ENCODE results near the gene TTC16. TPM values are rescaled to one million over a fixed set of nuclear protein-coding genes. Genes with fewer than 3 reads are reported as not detected.

TTC16 gene
- total RNA-seq, 6 donors from 2014 or later, result 0.29 to 9.4 (median 3.1) TPM

DNA sequence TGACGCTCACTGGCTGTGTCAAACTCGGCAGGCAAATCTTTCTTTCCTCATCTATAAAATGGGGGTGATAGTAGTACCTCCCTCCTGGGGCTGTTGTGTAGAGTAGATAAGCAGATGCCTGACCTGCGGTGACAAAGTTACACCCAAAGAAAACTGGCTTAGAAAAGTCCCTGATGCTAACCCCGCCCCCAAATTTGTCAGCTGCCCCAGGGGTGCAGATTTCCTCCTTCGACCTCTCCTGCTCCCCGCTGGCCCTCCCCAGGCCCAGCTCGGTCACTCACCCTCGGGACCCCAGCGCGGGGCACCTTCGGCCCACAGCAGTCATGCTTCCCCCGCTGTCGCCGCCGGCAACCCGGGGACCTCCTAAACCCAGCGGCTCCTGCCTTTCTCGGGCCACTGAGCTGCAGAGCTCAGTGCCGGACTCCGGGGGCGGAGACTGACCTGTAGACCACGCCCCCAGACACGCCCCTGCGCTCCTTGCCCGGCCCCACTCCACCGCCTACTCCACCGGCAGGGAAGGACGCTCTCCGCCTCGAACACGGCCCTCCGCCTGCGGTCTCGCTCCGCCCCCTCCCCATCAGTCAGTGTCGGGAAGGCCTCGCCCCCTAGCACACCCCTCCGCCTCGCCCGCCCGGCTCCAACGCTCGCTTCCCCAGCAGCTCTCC, 55.2 kb downstream of the TTC16 start:
- peaks cover 0 to 11% (median 5%) of the 10 kb centered on the region in 4 donors for H3K36me3 ChIP-seq
- peak overlapping the region; percentile 78 to 96 (median 86) for H3K27ac ChIP-seq
- TF ChIP-seq POLR2A (IDR thresholded peaks at IDR 0.05) (peak in 2 of 4 donors; percentile 38 to 84), POLR2AphosphoS5 (IDR thresholded peaks at IDR 0.05) (peak; percentile 84 to 86), EP300 (IDR thresholded peaks at IDR 0.05) (peak in 1 of 4 donors; percentile 50)
- TF ChIP-seq, protein P1, sequence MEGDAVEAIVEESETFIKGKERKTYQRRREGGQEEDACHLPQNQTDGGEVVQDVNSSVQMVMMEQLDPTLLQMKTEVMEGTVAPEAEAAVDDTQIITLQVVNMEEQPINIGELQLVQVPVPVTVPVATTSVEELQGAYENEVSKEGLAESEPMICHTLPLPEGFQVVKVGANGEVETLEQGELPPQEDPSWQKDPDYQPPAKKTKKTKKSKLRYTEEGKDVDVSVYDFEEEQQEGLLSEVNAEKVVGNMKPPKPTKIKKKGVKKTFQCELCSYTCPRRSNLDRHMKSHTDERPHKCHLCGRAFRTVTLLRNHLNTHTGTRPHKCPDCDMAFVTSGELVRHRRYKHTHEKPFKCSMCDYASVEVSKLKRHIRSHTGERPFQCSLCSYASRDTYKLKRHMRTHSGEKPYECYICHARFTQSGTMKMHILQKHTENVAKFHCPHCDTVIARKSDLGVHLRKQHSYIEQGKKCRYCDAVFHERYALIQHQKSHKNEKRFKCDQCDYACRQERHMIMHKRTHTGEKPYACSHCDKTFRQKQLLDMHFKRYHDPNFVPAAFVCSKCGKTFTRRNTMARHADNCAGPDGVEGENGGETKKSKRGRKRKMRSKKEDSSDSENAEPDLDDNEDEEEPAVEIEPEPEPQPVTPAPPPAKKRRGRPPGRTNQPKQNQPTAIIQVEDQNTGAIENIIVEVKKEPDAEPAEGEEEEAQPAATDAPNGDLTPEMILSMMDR (IDR thresholded peaks at IDR 0.05), result peak in 4 of 6 experiments; percentile 16 to 47 (median 24)
- H3K27me3 ChIP-seq, result no peaks in the 10 kb centered on the region
- no peaks in the 10 kb centered on the region for H3K9me3 ChIP-seq
- WGBS, 2 donors, result 2% methylated on average over 16 to 43 of the region's 43 CpGs
- DNase-seq (peak; percentile 99 to 100), ATAC-seq (ENCODE audit: low FRiP score in 2 of 2) (peak; percentile 99)
- peak overlapping the region; percentile 27 to 75 (median 60) for H3K4me3 ChIP-seq
- peaks cover 32 to 62% (median 47%) of the 10 kb centered on the region in 4 donors for H3K4me1 ChIP-seq

- ATAC-seq (ENCODE audit: low FRiP score in 2 of 2), result no peak
- Histone ChIP-seq H3K36me3 (peaks cover 0 to 5% (median 2%) of the 10 kb centered on the region in 4 donors), H3K4me1 (peaks cover 27 to 57% (median 40%) of the 10 kb centered on the region in 4 donors), H3K27ac (peak overlapping the region in 3 of 4 donors; percentile 69 to 89 (median 84)), H3K9me3 (no peaks in the 10 kb centered on the region), H3K27me3 (no peaks in the 10 kb centered on the region), H3K4me3 (peak overlapping the region in 3 of 4 donors; percentile 50 to 75 (median 70))
- TF ChIP-seq POLR2A (IDR thresholded peaks at IDR 0.05), result no peak
- TF ChIP-seq EP300 (IDR thresholded peaks at IDR 0.05), result no peak
- TF ChIP-seq, protein P1 (IDR thresholded peaks at IDR 0.05), result no peak
- no peak for TF ChIP-seq POLR2AphosphoS5 (IDR thresholded peaks at IDR 0.05)
- WGBS, 2 donors, result 8 to 10% methylated on average over 13 of the region's 19 CpGs
- no peak for DNase-seq
These were observed 55.8 kb downstream of the TTC16 start for GRCh38 chr9:127771570-127772189.

DNA sequence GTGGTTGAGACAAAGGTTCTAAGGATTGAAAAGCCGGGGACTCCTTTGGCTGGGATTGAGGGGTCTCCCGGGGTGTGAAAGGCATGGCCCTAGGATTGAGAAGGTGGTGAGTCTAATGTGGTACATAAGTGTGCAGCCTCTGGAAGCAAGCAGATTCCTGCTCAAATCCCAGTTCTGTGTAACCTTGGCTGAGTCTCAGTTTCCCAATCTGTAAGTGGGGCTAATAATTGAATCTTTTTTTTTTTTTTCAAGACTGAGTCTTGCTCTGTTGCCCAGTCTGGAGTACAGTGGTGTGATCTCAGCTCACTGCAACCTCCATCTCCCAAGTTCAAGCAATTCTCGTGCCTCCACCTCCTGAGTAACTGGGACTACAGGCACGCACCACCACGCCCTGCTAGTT, 56.7 kb downstream of the TTC16 start:
- DNase-seq (no peak), ATAC-seq (ENCODE audit: low FRiP score in 2 of 2) (no peak)
- WGBS, 2 donors, result 97 to 98% methylated on average over 5 of the region's 5 CpGs
- H3K36me3 ChIP-seq, result peaks cover 0 to 3% (median 0%) of the 10 kb centered on the region in 4 donors
- H3K4me1 ChIP-seq, result peaks cover 18 to 47% (median 31%) of the 10 kb centered on the region in 4 donors
- H3K9me3 ChIP-seq, result no peaks in the 10 kb centered on the region
- no peak overlapping the region for H3K4me3 ChIP-seq
- no peak for TF ChIP-seq EP300 (IDR thresholded peaks at IDR 0.05)
- no peak for TF ChIP-seq POLR2AphosphoS5 (IDR thresholded peaks at IDR 0.05)
- H3K27ac ChIP-seq, result no peak overlapping the region
- no peaks in the 10 kb centered on the region for H3K27me3 ChIP-seq

- no peaks in the 10 kb centered on the region for H3K9me3 ChIP-seq
- no peak for DNase-seq
- H3K27me3 ChIP-seq, result no peaks in the 10 kb centered on the region
- 86 to 90% methylated on average over 3 of the region's 3 CpGs for WGBS, 2 donors
- TF ChIP-seq, protein P1 (IDR thresholded peaks at IDR 0.05), result no peak
- TF ChIP-seq POLR2A (IDR thresholded peaks at IDR 0.05), result no peak
- no peak for TF ChIP-seq POLR2AphosphoS5 (IDR thresholded peaks at IDR 0.05)
- H3K27ac ChIP-seq, result no peak overlapping the region
- ATAC-seq (ENCODE audit: low FRiP score in 2 of 2), result no peak
- peaks cover 0 to 3% (median 0%) of the 10 kb centered on the region in 4 donors for H3K36me3 ChIP-seq
- H3K4me3 ChIP-seq, result no peak overlapping the region
- peaks cover 15 to 41% (median 25%) of the 10 kb centered on the region in 4 donors for H3K4me1 ChIP-seq
These were observed 57.4 kb downstream of the TTC16 start for GRCh38 chr9:127773272-127773671.

DNA sequence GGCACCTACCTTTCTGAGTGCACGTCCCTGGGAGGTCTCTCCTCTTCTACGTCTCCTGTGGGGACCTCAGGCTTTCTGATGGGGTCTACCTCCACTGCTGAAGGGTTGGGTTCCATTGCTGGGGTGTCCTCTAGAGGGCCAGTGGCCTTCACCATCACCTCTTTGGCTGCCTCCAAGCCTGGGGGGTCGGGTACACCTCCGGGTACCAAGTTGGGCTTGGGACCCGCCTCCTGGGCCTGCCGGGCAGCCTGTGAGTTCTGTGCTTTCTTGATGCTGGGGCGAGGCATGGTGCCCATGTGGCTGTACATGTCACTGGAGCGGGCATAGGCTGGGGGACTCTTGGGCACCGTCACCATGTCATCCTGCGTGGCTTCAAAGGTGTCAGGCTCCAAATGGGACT, 58.1 kb downstream of the TTC16 start:
- H3K4me3 ChIP-seq, result no peak overlapping the region
- H3K9me3 ChIP-seq, result no peaks in the 10 kb centered on the region
- ATAC-seq (ENCODE audit: low FRiP score in 2 of 2) (no peak), DNase-seq (no peak)
- TF ChIP-seq POLR2A (IDR thresholded peaks at IDR 0.05) (no peak), POLR2AphosphoS5 (IDR thresholded peaks at IDR 0.05) (no peak), EP300 (IDR thresholded peaks at IDR 0.05) (no peak)
- TF ChIP-seq, protein P1 (IDR thresholded peaks at IDR 0.05), result no peak
- H3K4me1 ChIP-seq, result peaks cover 21 to 38% (median 29%) of the 10 kb centered on the region in 4 donors
- 90 to 91% methylated on average over 8 to 10 of the region's 10 CpGs for WGBS, 2 donors
- no peak overlapping the region for H3K27ac ChIP-seq
- peaks cover 0 to 3% (median 0%) of the 10 kb centered on the region in 4 donors for H3K36me3 ChIP-seq
- H3K27me3 ChIP-seq, result no peaks in the 10 kb centered on the region
